ENCODE data around the gene PP2D1. TPM values are rescaled to one million over a fixed set of nuclear protein-coding genes. Genes with fewer than 3 reads are reported as not detected.

The PP2D1 gene
- total RNA-seq, 1 experiment from 2014 or later, result not detected

GRCh38 chr3:19947549-19948225, 64.4 kb downstream of the PP2D1 start:
- Mint-ChIP-seq H3K4me3 (ENCODE audit: low read depth, unreplicated experiment) (peak overlapping the region; percentile 77), H3K36me3 (ENCODE audit: insufficient read depth, unreplicated experiment) (peaks cover 56% of the 10 kb centered on the region), H3K4me1 (ENCODE audit: low read depth, unreplicated experiment) (peaks cover 21% of the 10 kb centered on the region), H3K27ac (ENCODE audit: unreplicated experiment) (peak overlapping the region; percentile 72), H3K27me3 (ENCODE audit: unreplicated experiment) (no peaks in the 10 kb centered on the region), H3K9me3 (ENCODE audit: low read depth, unreplicated experiment) (no peaks in the 10 kb centered on the region)
- BruUV-seq (replicated peaks), result TSS peak; percentile 57
- no peak for TF ChIP-seq CTCF (IDR thresholded peaks at IDR 0.05; ENCODE audit: unreplicated experiment)
- intact Hi-C loops (cut with micrococcal nuclease; ENCODE audit: unreplicated experiment), result loop anchor here (2.0 to 10.0 kb wide), 3 partner anchors 59 to 237 kb away; partner anchors contain the start of gene SGO1
- CTCF ChIA-PET, result interaction anchor here (0.8 to 1.1 kb wide), 4 partner anchors 10 to 76 kb away, joined by 3 to 5 read pairs (median 4); no protein-coding TSS in a partner anchor
- peak; percentile 52 for DNase-seq

DNA sequence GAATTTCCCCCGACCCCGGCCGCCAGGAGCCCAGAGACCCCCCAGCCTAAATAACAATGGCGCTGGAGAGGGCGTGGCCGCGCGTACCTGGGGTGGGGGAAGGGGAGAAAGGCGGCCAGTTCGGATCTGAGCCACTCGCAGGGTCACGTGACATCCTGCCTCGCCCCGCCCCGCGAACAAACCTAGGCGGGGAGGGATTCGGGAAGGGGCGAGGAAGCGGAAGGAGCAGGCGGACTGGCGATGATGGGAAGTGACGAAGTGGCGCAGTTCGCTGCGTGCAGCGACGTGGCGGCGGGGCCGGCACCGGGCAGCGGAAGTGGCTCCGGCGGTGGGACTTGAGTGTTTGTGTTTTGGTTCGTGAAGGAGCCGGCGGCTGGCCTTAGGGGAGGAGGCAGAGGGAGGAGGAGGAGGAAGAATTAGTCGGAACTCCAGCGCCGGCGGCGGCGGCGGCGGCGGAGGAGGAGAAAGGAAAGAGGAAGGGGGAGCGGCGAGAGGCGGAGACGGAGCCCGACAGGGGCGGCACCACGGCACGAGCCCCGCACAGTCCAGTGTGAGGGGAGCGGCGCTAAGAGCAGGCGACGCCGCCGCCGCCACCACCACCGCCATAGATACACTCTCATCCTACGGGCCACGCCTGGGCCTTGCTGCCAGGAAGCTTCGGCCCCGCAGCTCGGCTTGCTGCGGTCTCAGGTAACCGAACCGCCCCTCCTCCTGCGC, 65.1 kb downstream of the PP2D1 start, which contains the start of gene RAB5A:
TSS of gene RAB5A (plus strand) at position 266 of the 717 bp plus-strand sequence. CDS start 3,802 bp downstream, outside the sequence.
- Mint-ChIP-seq H3K9me3 (ENCODE audit: low read depth, unreplicated experiment) (no peaks in the 10 kb centered on the region), H3K27me3 (ENCODE audit: unreplicated experiment) (no peaks in the 10 kb centered on the region), H3K27ac (ENCODE audit: unreplicated experiment) (peak within 1 kb of the TSS; percentile 72), H3K36me3 (ENCODE audit: insufficient read depth, unreplicated experiment) (peaks cover 55% of the 10 kb centered on the region), H3K4me1 (ENCODE audit: low read depth, unreplicated experiment) (peaks cover 20% of the 10 kb centered on the region), H3K4me3 (ENCODE audit: low read depth, unreplicated experiment) (peak within 1 kb of the TSS; percentile 77)
- CTCF ChIA-PET, result interaction anchor here (0.8 to 1.1 kb wide), 3 partner anchors 9 to 77 kb away, joined by 3 to 4 read pairs (median 3); no protein-coding TSS in a partner anchor
- intact Hi-C loops (cut with micrococcal nuclease; ENCODE audit: unreplicated experiment), result loop anchor here (2.0 to 10.0 kb wide), 3 partner anchors 58 to 238 kb away; partner anchors contain the start of gene SGO1
- DNase-seq, result peak; percentile 98
- no peak for TF ChIP-seq CTCF (IDR thresholded peaks at IDR 0.05; ENCODE audit: unreplicated experiment)
- no TSS peak for BruUV-seq (replicated peaks)

GRCh38 chr3:19945969-19946831, 65.9 kb downstream of the PP2D1 start:
- CTCF ChIA-PET, result interaction anchor here (0.7 kb wide), 1 partner anchor 503 kb away, joined by 4 read pairs; no protein-coding TSS in a partner anchor
- BruUV-seq (replicated peaks), result TSS peak; percentile 93
- no peak for TF ChIP-seq CTCF (IDR thresholded peaks at IDR 0.05; ENCODE audit: unreplicated experiment)
- peaks cover 49% of the 10 kb centered on the region for H3K36me3 Mint-ChIP-seq (ENCODE audit: insufficient read depth, unreplicated experiment)
- intact Hi-C loops (cut with micrococcal nuclease; ENCODE audit: unreplicated experiment), result loop anchor here (2.0 to 10.0 kb wide), 3 partner anchors 57 to 239 kb away; partner anchors contain the start of gene SGO1
- H3K4me3 Mint-ChIP-seq (ENCODE audit: low read depth, unreplicated experiment), result peak overlapping the region; percentile 77
- no peaks in the 10 kb centered on the region for H3K27me3 Mint-ChIP-seq (ENCODE audit: unreplicated experiment)
- H3K9me3 Mint-ChIP-seq (ENCODE audit: low read depth, unreplicated experiment), result no peaks in the 10 kb centered on the region
- peak overlapping the region; percentile 72 for H3K27ac Mint-ChIP-seq (ENCODE audit: unreplicated experiment)
- no peak for DNase-seq
- H3K4me1 Mint-ChIP-seq (ENCODE audit: low read depth, unreplicated experiment), result peaks cover 13% of the 10 kb centered on the region

DNA sequence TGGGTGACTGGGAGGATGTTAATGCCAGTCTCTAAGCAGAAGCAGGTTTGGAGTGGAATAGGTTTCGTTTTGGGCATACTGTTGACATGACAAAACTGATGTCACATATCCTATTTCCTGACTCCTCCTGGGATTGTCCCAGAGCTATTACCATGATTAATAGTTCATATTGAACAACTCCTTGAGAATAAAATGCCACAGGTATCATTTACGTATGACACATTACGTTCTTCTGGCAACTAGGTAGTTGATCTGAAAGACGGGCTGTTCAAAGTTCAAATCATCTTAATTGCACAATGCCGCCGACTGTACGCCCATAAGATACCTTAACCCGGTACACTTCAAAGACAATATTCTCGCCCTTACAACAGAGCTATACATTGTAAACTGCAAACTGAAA, 66.5 kb downstream of the PP2D1 start:
- peaks cover 49% of the 10 kb centered on the region for H3K36me3 Mint-ChIP-seq (ENCODE audit: insufficient read depth, unreplicated experiment)
- CTCF ChIA-PET, result interaction anchor here (0.7 kb wide), 1 partner anchor 502 kb away, joined by 4 read pairs; no protein-coding TSS in a partner anchor
- H3K27ac Mint-ChIP-seq (ENCODE audit: unreplicated experiment), result peak overlapping the region; percentile 72
- no peak for TF ChIP-seq CTCF (IDR thresholded peaks at IDR 0.05; ENCODE audit: unreplicated experiment)
- H3K9me3 Mint-ChIP-seq (ENCODE audit: low read depth, unreplicated experiment), result no peaks in the 10 kb centered on the region
- no peaks in the 10 kb centered on the region for H3K27me3 Mint-ChIP-seq (ENCODE audit: unreplicated experiment)
- intact Hi-C loops (cut with micrococcal nuclease; ENCODE audit: unreplicated experiment), result loop anchor here (5.0 to 10.0 kb wide), 2 partner anchors 92 to 239 kb away; partner anchors contain the start of gene SGO1
- DNase-seq, result no peak
- H3K4me1 Mint-ChIP-seq (ENCODE audit: low read depth, unreplicated experiment), result peaks cover 13% of the 10 kb centered on the region
- peak overlapping the region; percentile 77 for H3K4me3 Mint-ChIP-seq (ENCODE audit: low read depth, unreplicated experiment)
- BruUV-seq (replicated peaks), result no TSS peak

Measured in Calu3 (cell line).